Activated CD8-positive, alpha-beta memory T cell treated with anti-CD3 and anti-CD28 coated beads, Interleukin-2, amount 50 U/mL, for 1 hour (primary cell): Measurements from ENCODE around the gene HK1.
"Not testable (repeated sequence)": the region's sequence is repeated elsewhere in the genome, so short reads cannot be mapped to it uniquely, and the experiment has no call there.

Source experiments
- DNase-seq: peaks from one replicate; pipeline ENCODE4 v3.0.0-alpha.2; 2020; ENCODE audit errors: extremely low read depth

Gene HK1

DNA sequence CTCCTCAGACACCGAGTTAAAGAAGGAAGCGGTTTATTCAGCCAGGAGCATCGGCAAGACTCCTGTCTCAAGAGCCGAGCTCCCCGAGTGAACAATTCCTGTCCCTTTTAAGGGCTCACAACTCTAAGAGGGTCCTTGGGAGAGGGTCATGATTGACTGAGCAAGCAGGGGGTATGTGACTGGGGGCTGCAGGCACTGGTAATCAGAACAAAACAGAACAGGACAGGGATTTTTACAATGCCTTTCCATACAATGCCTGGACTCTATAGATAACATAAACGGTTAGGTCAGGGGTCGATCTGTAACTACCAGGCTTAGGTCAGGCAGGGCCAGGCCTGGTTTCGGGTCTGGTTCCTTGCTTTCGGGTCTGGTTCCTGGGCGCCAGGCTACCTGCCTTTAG lies 30.0 kb downstream of the HK1 start:
- DNase-seq = not testable (repeated sequence)

DNA sequence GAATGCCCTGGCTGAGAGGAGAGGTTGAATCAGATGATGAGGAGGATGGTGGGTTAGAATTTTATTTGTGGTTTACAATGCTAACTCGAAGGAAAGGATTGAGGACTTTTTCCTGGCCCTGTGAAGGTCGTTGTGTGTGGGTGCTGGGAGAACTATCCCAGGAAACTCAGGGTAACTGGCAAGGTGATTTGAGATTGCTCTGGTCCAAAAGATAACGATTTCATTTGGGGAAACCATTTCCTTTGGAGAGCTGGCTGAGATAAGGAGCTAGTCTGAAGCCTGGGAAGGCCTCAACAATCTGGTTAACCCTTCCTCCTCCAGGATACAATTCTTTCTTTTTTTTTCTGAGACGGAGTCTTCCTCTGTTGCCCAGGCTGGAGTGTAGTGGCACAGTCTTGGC lies 33.0 kb downstream of the HK1 start:
- no peak for DNase-seq

DNA sequence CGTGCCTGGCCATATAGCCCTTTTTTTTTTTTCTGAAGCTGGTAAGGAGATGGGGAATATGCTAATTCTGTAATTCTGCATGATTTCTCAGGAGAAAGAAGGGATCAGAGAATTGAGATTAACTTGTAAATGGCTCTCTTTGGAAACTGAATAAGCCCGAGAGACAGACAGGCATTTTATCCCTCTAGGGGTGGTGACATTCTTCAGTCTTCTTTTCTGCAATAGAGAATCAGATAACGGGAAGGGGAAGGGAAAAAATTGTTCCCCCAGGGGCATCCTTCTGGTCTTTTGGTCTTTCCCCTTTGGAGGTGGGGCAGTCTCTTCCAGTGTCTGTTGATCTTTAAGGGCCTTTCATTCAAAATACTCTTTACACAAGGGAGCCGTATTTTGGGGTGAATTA lies 34.2 kb downstream of the HK1 start:
- DNase-seq = no peak

DNA sequence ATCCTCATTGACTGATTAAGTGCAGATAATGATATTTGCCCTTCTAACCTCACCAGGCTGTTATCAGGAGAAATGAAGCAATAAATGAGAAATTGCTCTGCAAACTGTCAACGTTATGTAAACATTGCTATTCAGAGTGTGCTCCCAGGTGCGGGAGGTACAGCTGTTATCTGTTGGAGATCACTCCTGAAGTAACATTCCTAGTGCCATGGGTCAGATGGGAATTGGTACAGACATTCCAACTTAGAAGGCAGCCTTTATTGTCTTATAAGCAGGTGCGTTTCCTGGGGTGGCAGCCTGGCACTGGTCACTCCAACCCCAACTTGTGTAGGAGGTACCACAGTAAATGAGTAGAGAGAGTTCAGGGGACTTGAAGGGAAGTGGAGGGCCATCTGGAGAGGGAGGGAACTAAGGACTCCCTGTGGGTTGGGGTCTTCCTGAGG lies 36.8 kb downstream of the HK1 start:
- DNase-seq = no peak

DNA sequence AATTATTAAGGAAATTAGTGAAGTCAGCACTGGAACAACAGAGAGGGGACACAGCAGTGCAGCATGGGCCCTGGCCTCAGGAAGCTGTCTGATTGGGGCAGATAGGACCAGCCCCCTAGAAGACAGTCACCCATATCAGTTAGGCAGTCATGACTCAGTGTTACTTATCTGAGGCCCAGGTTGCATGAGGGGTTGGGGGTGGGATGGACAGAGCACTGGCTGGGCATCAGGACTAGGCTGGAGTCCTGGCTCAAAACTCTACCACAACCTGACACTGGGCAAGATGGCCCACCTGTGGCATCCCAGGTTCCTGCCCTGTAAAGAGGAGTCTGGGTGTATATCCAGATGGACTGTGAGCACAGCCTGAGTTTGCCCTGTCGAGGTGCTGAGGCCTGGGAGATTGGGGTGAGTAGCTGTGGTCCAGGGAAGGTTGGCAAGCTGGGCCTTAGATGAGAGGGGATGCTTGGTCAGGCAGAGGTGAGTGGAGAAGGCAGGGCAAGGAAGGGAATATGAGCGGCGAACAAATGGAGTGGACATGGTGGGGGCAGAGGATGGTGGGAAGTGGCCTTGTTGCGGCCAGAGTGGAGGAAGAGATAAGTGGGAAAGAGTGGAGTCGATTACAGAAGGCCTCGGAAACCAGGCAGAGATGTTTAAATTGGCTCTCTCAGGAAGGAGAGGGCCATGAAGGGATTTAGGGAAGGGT lies 37.5 kb downstream of the HK1 start:
- DNase-seq = no peak

DNA sequence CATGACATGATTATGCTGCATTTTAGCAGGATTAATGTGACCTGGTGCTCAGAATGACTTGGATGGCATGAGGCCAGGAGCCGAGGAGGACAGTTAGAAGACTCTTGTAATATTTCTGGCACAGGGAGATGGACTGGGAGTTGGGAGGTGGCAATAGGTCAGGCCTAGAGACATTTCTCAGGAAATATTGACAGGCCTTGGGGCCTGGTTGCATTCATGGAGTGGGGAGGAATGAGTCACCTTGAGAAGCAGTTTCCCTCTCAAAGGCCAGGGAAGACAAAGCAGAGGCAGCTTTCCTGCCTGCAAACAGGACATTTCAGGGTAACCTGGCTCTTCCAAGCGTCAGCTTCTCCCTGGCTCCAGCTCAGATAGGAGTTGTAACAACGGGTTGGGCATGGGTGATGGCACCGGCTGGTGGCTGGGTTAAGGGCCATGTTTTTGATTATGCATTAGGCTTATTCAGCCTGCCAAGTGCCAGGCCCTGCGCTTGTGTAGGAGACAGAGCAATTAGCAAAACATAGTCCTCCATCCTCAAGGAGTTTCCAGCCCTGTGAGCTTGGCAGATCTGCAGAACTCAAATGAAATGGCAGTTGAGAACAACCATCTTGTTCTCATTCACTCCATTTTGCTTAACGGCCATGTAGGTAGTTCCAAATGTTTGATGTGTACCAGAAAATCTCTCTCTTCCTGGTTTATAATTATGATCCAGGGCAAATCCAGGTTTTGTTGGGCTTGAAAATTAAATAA lies 38.2 kb downstream of the HK1 start:
- DNase-seq = no peak

DNA sequence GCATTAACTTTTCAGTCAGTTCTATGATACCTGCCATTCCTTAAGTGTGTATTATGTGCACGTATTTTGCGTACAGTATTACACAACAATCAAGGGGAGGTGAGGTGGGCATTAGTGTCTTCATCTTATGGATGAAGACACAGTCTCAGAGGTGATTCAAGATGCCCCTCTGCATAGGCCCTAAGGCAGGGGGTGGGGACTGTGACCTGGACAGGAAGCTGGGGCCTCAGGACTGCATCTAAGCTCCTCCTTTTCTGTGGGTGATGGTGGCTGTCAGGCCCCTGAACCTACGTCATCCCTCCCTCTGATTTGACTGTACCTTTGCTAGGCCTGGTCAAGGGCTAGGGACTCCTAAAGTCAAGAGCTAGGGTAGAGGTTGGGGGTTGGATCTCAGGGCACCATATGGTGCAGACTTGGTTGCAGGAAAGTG lies 38.9 kb downstream of the HK1 start:
- no peak for DNase-seq

DNA sequence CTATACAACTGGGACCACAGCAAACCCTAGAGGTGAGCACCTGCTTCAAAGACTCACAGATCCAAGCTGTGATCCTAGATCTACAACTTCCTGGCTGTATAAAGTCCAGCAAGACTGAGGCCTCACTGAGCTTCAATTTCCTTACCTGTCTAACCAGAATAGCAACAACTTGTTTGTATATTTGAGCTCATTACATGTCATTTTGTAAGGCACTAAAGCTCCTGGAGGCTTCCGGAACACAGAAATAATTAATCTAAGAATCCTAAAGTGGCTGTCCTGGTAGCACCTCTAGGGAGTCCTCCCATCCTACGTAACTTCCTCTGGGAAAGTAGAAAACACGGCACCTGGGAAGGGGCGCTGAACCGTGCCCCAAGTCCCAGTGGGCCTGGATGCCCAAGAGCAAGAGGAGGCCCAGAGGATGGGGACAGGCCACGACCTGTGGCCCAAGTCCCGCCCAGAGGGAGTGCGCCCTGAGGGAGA lies 39.4 kb downstream of the HK1 start:
- no peak for DNase-seq

DNA sequence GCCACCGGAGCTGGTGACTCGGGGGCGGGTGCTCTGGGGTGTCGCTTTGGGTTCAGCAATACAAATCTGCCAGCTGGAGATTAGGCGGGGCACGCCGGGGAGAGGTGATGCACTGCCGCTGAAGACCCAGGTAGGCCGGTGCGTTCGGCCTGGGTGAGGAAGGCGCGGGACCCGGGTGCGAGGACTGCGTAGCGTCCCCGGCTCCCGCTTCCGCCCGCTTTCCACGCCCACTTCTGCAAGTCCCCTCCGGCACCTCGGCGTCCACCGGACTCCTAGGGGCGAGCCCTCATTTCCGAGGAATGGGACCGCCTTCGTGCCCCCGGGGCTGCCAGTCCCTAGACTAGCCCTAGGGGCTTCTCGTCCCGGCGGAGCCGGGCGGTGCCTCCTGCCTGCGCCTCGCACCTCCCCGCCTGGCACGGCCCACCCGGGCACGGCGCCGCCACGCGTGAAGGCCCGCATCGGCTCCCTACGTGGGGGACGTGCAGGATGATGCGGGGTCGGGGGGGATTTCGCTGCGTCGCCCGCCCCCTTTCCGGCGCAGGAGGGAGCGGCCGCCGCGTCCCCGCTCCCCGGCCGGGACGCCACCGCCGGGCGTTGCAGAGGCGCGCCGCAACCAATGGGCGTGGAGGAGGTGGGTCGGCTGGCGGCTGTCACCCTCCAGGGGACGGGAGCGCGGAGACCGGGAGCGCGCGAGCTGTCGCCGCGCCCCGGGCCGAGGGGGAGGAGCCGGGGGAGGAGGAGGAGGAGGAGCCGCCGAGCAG lies 40.0 kb downstream of the HK1 start:
- DNase-seq = peak; percentile 63

DNA sequence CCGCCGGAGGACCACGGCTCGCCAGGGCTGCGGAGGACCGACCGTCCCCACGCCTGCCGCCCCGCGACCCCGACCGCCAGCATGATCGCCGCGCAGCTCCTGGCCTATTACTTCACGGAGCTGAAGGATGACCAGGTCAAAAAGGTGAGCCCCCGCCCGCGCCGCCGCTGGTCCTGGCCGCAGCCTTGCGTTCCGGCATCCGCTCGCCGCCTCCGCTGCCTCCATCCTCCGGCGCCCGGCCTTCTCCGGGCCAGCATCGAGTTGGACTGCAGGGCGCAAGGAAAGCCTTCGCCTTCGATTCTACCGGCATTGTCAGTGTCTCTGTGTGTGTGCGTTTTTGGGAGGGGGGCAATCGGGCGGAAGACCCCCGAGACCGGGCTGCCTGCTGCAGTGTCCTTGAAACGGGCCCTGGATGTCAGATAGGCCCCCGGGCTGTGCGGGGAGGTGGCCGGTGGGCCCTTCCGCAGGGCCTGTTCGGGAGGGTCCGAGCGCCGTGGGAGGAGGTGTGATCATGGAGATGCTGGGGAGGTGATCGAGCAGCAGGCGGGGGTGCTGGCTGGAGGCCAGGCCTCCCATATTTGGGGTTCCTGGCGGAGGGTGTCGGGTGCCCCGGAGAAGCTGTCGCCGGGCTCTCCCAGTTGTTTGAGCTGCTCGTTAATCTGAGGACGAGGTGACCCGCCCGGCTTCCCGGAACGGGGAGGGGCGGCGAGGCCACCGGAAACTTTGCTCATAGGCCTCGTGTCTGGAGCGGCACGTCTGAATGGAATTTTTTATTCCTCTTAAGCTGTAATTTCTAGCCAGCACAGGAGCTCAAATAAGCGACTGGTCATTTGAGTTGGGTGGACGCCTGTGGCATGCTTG lies 40.8 kb downstream of the HK1 start:
- DNase-seq = peak; percentile 36

DNA sequence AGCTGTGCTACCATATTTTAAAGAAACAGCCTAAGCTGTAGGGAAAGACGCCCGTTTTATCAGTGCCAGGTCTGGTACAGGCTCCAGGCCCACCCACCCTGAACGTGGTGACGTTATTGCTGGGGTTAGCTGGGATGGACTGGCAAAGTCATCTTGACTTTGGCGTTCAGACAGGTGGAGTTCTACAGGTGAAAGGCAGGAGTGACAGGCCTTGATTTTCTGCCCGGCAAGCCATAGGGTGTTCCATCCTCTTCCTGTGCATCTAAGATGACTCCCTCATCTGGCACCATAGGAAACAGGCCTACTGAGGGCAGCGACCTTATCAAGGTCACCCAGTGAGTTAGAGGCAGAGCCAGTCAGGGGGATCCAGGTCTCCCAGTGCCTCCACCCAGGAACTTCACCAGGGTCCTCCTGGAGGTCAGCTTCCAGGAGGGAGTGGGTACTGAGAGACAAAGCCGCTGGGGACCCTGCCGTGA lies 41.6 kb downstream of the HK1 start:
- no peak for DNase-seq

DNA sequence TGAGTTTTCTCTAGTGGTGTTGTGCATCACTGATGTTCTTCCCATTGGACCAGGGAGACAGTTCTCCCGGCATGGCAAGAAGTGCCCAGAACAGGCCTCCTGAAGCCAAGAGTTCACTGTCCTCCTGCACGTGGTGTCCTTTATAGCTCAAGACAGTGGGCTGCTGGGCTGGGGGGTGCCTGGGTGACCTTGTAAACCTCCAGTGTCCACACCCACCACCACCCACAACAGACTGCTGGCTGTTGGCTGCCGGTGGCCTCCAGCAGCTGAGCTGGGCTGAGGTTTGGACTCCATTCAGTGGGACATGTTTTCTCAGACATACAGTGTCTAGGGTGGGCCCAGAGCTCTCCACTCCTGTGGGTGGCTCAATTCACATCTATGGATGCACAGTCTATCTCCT lies 42.2 kb downstream of the HK1 start:
- no peak for DNase-seq

DNA sequence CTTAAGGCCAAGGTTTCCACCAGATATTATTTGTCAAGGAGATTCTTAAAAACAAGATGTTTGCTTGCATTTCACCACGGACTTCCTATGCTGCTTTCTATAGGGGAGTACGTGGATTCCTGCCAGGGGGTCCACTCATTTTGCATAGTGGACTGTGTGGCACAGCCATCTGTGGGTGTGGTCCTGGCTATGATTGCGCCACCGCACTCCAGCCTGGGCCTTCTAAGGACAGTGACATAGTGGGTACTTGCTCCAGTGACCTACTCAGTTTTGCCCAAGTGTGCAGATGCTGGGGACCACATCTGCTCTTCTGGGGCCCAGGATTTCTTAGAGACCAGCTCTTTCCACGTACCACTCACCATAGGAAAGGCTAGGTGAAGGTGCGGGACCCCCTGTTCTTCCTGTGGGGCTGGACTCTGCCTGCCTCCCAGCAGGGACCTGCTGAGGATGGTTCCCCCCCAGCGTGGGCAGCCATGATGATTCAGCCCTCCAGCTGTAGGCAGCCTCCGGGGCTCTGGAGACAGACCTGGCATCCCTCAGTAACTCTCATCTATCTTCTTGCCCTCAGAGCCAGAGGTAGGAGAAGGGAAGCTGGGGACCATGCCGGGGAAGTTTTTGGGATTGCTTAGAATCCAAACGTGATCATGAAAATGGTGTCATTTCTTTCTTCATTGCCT lies 42.9 kb downstream of the HK1 start:
- DNase-seq = no peak

DNA sequence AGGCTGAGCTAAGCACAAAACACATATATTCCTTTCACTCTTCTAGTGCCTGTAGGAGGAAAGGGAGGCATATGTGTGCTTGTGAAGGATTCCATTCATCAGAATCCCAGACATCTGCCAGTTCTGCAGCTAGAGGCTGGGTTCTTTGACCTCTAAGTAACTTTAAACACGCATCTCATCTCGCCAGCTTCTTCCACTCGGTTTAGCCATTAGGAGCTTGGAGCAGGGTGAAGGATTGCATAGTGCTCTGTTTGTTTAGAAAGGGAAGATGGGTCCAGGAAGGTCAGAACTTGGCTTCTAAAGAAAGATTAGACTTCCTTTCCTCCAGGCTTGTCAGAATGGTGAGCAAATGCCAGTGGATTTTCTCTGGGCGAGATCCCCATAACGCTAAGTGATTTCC lies 43.6 kb downstream of the HK1 start:
- no peak for DNase-seq

DNA sequence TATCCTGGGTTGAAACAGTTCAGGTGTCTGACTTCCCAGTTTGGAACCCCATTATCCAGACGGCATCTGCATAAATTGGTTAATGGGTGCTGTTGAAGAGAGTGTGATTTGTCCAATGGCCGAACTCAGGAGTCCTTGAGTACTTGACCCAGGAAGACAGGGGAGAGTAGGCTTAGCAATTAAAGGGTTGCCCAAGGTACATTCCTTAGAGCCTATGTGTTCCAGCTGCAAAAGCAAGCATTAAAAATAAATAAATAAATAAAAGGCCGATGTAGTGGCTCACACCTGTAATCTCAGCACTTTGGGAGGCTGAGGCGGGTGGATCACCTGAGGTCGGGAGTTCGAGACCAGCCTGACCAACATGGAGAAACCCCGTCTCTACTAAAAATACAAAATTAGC lies 44.0 kb downstream of the HK1 start:
- DNase-seq = not testable (repeated sequence)

DNA sequence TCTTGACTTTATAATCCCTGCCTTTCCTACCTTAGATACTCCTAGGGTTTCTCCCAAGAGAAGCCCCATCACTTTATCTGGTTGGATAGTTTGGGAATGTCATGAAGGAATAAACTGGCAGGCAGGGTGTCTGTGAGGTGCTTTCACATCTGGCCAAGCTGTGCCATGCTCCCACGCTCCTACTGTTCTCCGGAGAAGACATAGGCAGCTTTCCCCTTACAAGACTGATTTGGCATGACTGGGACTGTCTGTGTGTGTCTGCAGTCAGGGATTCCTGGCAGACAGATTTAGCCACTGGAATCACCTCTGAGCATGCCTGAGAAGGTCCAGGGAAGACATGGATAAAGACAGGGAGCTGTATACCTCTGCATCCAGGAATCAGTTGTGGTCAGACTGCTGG lies 45.3 kb downstream of the HK1 start:
- no peak for DNase-seq

DNA sequence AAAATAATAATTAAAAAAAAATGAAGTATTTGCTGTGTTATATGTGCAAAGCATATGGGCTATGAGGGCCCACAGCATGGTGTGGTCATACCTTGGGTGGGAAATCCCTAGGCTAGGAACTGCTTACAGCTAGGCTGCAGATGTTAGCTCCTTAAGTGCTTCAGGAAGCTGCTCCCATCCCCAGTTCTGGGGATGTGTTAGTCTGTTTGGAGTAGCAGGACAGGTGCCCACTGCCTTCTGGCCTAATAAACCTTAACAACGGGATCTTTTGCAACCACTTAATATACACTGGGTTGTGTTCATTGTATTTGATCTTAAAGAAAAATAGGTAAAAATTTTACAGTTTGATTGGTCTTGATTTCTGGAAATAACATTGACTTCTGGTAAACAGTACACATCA lies 46.3 kb downstream of the HK1 start:
- DNase-seq = no peak

DNA sequence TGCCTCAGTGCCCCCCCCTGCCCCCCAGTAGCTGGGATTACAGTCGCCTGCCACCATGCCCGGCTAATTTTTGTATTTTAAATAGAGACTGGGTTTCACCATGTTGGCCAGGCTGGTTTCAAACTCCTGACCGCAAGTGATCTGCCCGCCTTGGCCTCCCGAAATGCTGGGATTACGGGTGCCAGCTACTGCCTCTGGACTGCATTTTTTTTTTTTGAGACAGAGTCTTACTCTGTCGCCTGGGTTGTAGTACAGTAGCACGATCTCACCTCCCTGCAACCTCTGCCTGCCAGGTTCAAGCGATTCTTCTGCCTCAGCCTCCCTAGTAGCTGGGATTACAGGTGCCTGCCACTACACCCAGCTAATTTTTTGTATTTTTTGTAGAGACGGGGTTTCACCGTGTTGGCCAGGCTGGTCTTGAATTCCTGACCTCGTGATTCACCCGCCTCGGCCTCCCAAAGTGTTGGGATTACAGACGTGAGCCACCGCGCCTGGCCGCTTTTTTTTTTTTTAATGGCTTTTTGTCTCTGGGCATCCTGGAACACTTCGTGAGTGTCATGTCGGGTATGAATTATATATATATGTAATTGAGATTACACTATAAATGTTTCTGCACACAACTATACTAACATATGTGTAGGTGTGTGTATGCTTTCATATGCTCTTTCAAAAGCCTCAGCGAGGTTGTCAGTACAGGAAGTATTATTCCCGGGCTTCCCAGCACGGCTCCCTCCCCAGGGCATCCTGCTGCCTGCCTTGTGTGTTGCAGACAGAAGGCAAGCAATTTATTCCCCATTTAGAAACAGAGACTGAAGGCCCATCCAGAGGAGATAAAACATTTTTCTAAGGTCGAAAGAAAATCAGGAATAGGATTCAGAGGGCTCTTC lies 47.6 kb downstream of the HK1 start:
- DNase-seq = not testable (repeated sequence)

DNA sequence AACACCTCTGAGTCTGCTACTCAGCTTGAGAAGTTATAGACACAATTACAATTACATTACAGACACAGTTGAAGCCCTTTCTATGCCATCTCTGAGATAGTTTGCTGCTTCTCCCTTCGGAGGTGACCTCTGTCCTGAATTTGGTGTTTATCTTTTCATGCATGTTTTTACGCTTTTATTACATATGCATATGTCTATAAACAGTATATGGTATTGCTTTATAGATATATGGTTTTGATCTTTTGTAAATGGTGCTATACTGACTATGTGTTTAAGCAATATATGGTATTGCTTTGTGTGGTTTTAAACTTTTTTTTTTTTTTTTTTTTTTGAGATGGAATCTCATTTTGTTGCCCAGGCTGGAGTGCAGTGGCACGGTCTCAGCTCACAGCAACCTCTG lies 48.4 kb downstream of the HK1 start:
- DNase-seq = no peak
